OCI-LY7 (cell line): ENCODE results near the gene MAP1S. TPM values are rescaled to one million over a fixed set of nuclear protein-coding genes. Genes with fewer than 3 reads are reported as not detected.

Experiments
- BruUV-seq: library from RNA; stranded (reverse); fragments of 400-500 nt; replicated peaks from 2 replicates; lab custom pipeline; 2021; lab: Mats Ljungman, UMichigan
- CTCF ChIA-PET: fragments of 300-600 bp; sonication (Branson Sonifier 250); formaldehyde crosslinking; loops from one replicate; lab custom pipeline; 2022; ENCODE audit warnings: antibody characterized with exemption; ENCODE audit not compliant: unreplicated experiment; lab: Charles Lee
- POLR2A ChIA-PET: fragments of 300-600 bp; sonication (Branson Sonifier 250); formaldehyde crosslinking; loops from one replicate; lab custom pipeline; 2022; ENCODE audit warnings: antibody characterized with exemption; lab: Charles Lee
- DNase-seq: peaks from one replicate; pipeline ENCODE4 v3.0.0-alpha.2; 2015; ENCODE audit warnings: low spot score
- H2AFZ ChIP-seq: fragments of 200-600 bp; sonication (generic), shearing (Covaris generic); 2 replicates; pipeline ENCODE4 v1.6.1; 2014; ENCODE audit warnings: mild to moderate bottlenecking, antibody characterized with exemption, low read length, moderate library complexity
- H3K27ac ChIP-seq: fragments of 200-600 bp; sonication (generic); 2 replicates; pipeline ENCODE4 v1.5.1; 2014; ENCODE audit warnings: mixed run types, low read depth, mild to moderate bottlenecking, moderate library complexity, low read length, inconsistent platforms; ENCODE audit not compliant: poor library complexity, severe bottlenecking
- H3K36me3 ChIP-seq: fragments of 200-600 bp; sonication (generic); 2 replicates; pipeline ENCODE4 v1.6.1; 2014; ENCODE audit warnings: mild to moderate bottlenecking, antibody characterized with exemption, low read length, moderate library complexity, mixed read lengths; ENCODE audit not compliant: insufficient read depth
- H3K4me1 ChIP-seq: fragments of 200-600 bp; sonication (generic); 2 replicates; pipeline ENCODE4 v1.5.1; 2014; ENCODE audit warnings: mild to moderate bottlenecking, low read length; ENCODE audit not compliant: insufficient read depth, poor library complexity, severe bottlenecking
- H3K4me2 ChIP-seq: fragments of 200-600 bp; sonication (generic); 2 replicates; pipeline ENCODE4 v1.6.1; 2014; ENCODE audit warnings: mild to moderate bottlenecking, low read length
- H3K4me3 ChIP-seq: fragments of 200-600 bp; sonication (generic); 2 replicates; pipeline ENCODE4 v1.5.1; 2014; ENCODE audit warnings: mild to moderate bottlenecking, low read depth, low read length; ENCODE audit not compliant: poor library complexity, severe bottlenecking
- H3K79me2 ChIP-seq: fragments of 200-600 bp; sonication (generic); 2 replicates; pipeline ENCODE4 v1.6.1; 2016; ENCODE audit warnings: low read depth, mild to moderate bottlenecking, low read length, moderate library complexity, mixed read lengths; ENCODE audit not compliant: insufficient read depth
- H3K9me2 ChIP-seq: fragments of 200-600 bp; sonication (generic); 2 replicates; pipeline ENCODE4 v1.6.1; 2016; ENCODE audit warnings: mild to moderate bottlenecking, low read length, mixed read lengths; ENCODE audit not compliant: insufficient read depth
- H3K9me3 ChIP-seq: fragments of 200-600 bp; sonication (generic); 2 replicates; pipeline ENCODE4 v1.6.1; 2014; ENCODE audit warnings: mild to moderate bottlenecking, mixed run types, low read length, mixed read lengths
- H4K20me1 ChIP-seq: fragments of 200-600 bp; sonication (generic); 2 replicates; pipeline ENCODE4 v1.6.1; 2014; ENCODE audit warnings: mild to moderate bottlenecking, antibody characterized with exemption, low read length, moderate library complexity, mixed read lengths; ENCODE audit not compliant: insufficient read depth
- CTCF ChIP-seq: fragments of 200-600 bp; sonication (generic); conservative IDR thresholded peaks from 2 replicates; pipeline ENCODE4 v1.5.1; 2014; ENCODE audit warnings: mild to moderate bottlenecking, antibody characterized with exemption, low read length, moderate library complexity, mixed read lengths
- EZH2phosphoT487 ChIP-seq: fragments of 200-600 bp; sonication (generic); IDR thresholded peaks from 2 replicates; pipeline ENCODE4 v1.6.1; 2018; ENCODE audit warnings: low read depth, borderline replicate concordance, mild to moderate bottlenecking, mixed run types, antibody characterized with exemption, low read length, moderate library complexity, mixed read lengths
- intact Hi-C: fragments of 100-400 bp; cut with micrococcal nuclease; formaldehyde crosslinking; loops from one replicate; pipeline ENCODE4 v1.10.0; 2022; ENCODE audit not compliant: unreplicated experiment
- total RNA-seq, 2 experiments: library from RNA; depleted of rRNA in 1 of 2; stranded (reverse); fragments of >200 nt in 1 of 2; shearing (Covaris generic) in 1 of 2; gene quantifications; 2 replicates each; pipeline ENCODE4 v1.2.3, GENCODE V29; 2014 to 2022

Gene MAP1S
- total RNA-seq, 2 experiments from 2014 or later = 31.6 to 53.1 TPM

DNA sequence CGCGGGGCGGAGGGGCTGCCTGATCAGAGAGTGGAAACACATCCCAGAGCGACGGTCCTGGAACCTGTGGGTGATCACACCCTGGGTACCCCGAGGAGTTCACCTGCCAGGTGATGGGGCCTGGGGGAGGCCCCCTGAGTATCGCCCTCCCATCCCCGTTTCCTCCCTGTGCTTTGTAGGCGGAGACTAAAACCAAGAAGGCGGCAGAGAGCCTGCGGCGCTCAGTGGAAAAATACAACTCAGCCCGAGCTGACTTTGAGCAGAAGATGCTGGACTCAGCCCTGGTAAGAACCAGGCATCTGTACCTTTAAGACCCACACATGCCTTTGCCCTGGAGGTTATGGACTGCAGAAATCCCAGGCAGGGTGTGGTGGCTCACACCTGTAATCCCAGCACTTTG is 51.3 kb downstream of the MAP1S start:
- CTCF ChIA-PET = no interaction called here
- no peak overlapping the region for H3K4me3 ChIP-seq
- H3K9me2 ChIP-seq = no peaks in the 10 kb centered on the region
- peaks cover 9% of the 10 kb centered on the region for H3K4me1 ChIP-seq
- intact Hi-C loops = no loop called here
- H3K79me2 ChIP-seq = no peaks in the 10 kb centered on the region
- no peak for DNase-seq
- BruUV-seq = no TSS peak
- peaks cover 87% of the 10 kb centered on the region for H3K36me3 ChIP-seq
- H3K9me3 ChIP-seq = no peaks in the 10 kb centered on the region
- no peaks in the 10 kb centered on the region for H4K20me1 ChIP-seq
- H2AFZ ChIP-seq = no peak overlapping the region
- no peak for TF ChIP-seq EZH2phosphoT487
- no peak for TF ChIP-seq CTCF
- no peak overlapping the region for H3K4me2 ChIP-seq
- POLR2A ChIA-PET = no interaction called here
- no peak overlapping the region for H3K27ac ChIP-seq

DNA sequence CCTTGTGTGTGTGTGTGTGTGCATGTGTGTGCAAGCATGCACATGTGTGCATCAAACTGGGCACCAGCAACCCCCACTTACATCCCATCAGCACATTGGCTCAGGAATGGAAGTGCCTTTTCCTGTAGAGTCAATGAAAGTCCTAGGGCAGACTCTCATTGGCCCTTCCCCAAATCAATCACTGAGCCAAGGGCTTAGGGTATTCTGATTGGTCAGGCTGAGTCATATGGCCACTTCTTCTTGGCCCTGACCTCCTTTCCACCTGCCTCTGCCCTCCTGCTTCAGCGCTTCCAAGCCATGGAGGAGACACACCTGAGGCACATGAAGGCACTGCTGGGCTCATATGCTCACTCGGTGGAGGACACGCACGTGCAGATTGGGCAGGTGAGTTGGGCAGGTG is 52.9 kb downstream of the MAP1S start:
- no peak overlapping the region for H2AFZ ChIP-seq
- no peaks in the 10 kb centered on the region for H3K79me2 ChIP-seq
- CTCF ChIA-PET = no interaction called here
- H3K27ac ChIP-seq = no peak overlapping the region
- peak; percentile 47 for DNase-seq
- H4K20me1 ChIP-seq = no peaks in the 10 kb centered on the region
- no peaks in the 10 kb centered on the region for H3K9me3 ChIP-seq
- TF ChIP-seq EZH2phosphoT487 (no peak), CTCF (no peak)
- POLR2A ChIA-PET = interaction anchor here (0.8 kb wide), 1 partner anchor 33 kb away, joined by 4 read pairs; no protein-coding TSS in a partner anchor
- H3K4me1 ChIP-seq = peaks cover 12% of the 10 kb centered on the region
- no peak overlapping the region for H3K4me3 ChIP-seq
- intact Hi-C loops = no loop called here
- BruUV-seq = no TSS peak
- peaks cover 88% of the 10 kb centered on the region for H3K36me3 ChIP-seq
- H3K9me2 ChIP-seq = no peaks in the 10 kb centered on the region
- no peak overlapping the region for H3K4me2 ChIP-seq

GRCh38 chr19:17775245-17775927 is 56.1 kb downstream of the MAP1S start:
- peaks cover 83% of the 10 kb centered on the region for H3K36me3 ChIP-seq

More at GRCh38 chr19:17775245-17775927, 56.1 kb downstream of the MAP1S start:
- intact Hi-C loops = no loop called here
- H3K27ac ChIP-seq = no peak overlapping the region
- H4K20me1 ChIP-seq = no peaks in the 10 kb centered on the region
- TSS peak; percentile 57 for BruUV-seq
- no peaks in the 10 kb centered on the region for H3K9me2 ChIP-seq
- H3K9me3 ChIP-seq = no peaks in the 10 kb centered on the region
- no peak overlapping the region for H3K4me3 ChIP-seq
- peaks cover 12% of the 10 kb centered on the region for H3K4me1 ChIP-seq
- H3K79me2 ChIP-seq = no peaks in the 10 kb centered on the region
- no peak overlapping the region for H3K4me2 ChIP-seq
- POLR2A ChIA-PET = no interaction called here
- CTCF ChIA-PET = interaction anchor here (0.8 to 1.4 kb wide), 2 partner anchors 12 to 157 kb away, joined by 3 to 4 read pairs; partner anchors contain the start of gene CCDC124
- peak; percentile 49 for DNase-seq
- H2AFZ ChIP-seq = no peak overlapping the region
- TF ChIP-seq CTCF (peak; percentile 92), EZH2phosphoT487 (no peak)
